Forelimb muscle (tissue), 1 donor: Measurements from ENCODE around the gene MTMR3. TPM values are rescaled to one million over a fixed set of nuclear protein-coding genes. Genes with fewer than 3 reads are reported as not detected.
"Not testable (repeated sequence)": the region's sequence is repeated elsewhere in the genome, so short reads cannot be mapped to it uniquely, and the experiment has no call there.

Experiments used
- DNase-seq: peaks from one replicate; pipeline ENCODE4 v3.0.0-alpha.2; 2013; ENCODE audit warnings: low read depth
- polyA plus RNA-seq: library from polyadenylated mRNA; unstranded; fragments of 120-200 nt; gene quantifications from one replicate; pipeline ENCODE4 v1.2.1, GENCODE V29; 2013; ENCODE audit not compliant: insufficient read length

MTMR3 gene
- 32.6 TPM for polyA plus RNA-seq

DNA sequence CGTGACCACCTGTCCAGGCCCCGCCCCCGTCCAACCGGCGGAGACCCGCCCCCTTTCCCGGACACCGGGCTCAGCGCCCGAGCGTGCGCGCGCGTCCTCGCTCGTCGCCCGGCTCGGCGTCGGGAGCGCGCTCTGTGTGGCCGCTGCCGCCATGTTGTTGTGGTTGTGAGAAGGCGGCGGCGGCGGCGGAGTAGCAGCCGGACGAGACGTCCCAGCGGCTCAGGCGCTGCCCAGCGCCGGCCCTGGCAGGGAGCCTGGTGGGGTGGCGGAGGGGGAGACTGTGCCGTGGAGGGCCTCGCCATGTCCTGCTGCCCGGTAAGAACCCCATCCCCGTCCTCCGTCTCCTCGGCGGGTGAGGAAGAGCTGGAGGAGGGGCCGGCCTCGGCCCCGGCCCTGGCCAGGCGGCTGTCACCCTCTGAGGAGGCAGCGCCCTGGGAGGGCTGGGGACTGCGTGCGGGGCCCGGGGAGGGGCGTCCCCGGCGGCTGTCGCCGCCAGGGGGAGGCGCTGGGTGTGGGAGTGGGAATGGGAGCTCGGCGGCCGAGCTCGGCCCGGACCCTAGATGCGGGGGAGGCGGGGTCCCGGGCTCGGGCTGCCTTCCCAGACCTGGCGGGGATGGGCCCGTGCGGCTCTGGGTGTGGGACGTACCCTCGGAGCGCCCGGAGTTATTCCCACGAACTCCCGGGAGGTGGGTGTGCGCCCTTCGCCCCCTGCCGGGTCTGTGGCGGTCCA lies at the start of gene MTMR3:
MTMR3 (plus strand) TSS at position 130 of the 730 bp plus-strand sequence. CDS start 87,886 bp downstream, outside the sequence.
- peak; percentile 43 for DNase-seq

DNA sequence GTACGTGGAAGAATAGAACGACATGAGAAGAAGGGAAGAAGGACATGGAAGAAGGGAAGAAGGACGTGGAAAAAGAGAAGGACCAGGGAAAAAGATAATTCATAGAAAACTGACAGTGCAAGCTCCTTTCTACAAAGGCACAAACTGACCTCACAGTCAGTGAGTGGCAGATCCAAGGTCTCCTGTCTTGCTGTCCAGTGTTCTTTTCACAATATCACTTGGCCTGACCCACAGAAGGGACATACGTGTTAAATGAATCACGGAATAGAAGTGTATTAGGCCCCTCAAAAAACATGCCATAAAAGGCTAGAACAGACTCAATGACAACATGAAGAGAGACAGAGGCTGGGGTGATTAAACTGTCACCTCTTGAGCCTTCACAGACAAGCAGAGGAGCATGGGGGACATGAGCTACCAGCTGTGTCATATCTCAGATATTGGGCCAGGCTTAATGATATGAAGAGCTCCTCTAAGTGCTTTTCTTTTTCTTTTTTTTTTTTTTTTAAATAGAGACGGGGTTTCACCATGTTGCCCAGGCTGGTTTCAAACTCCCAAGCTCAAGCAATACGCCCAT lies 49.5 kb upstream of the MTMR3 start:
- DNase-seq = no peak

DNA sequence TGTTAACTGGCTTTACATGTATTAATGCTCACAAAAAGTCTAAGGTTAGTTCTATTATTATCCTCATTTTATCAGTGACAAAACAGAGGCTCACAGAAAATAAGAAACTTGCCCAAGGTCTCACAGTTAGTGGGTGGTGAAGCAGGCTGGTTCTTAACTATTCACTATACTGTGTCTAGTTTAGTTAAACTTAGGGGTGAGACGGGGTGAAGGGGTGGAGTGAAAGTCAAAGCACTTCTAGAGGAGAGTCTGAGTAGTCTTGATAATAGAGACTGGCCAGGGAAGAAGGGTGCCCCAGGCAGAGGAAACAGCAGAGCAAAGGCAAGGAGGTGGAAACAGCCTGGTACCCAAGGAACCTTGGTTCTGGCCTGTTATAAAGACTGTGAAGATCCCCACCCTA lies 48.9 kb upstream of the MTMR3 start:
- DNase-seq = no peak

DNA sequence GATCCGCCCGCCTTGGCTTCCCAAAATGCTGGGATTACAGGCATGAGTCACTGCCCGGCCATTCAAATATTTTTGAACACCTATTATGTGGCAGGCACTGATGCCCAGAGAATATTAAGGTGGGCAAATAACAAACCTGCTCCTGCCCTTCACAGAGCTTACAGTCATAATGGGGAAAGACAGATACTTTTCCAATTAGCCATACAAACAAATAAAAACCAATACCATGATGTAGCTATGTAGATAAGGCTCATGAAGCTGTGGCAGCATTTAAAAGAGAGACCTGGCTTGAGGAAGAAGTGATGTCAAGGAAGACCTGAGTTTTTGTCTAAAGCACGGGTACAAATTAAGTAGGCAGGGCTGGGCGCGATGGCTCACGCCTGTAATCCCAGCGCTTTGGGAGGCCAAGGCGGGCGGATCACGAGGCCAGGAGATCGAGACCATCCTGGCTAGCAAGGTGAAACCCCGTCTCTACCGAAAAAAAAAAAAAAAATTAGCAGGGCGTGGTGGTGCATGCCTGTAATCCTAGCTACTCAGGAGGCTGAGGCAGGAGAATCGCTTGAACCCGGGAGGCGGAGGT lies 46.1 kb upstream of the MTMR3 start:
- DNase-seq = not testable (repeated sequence)

DNA sequence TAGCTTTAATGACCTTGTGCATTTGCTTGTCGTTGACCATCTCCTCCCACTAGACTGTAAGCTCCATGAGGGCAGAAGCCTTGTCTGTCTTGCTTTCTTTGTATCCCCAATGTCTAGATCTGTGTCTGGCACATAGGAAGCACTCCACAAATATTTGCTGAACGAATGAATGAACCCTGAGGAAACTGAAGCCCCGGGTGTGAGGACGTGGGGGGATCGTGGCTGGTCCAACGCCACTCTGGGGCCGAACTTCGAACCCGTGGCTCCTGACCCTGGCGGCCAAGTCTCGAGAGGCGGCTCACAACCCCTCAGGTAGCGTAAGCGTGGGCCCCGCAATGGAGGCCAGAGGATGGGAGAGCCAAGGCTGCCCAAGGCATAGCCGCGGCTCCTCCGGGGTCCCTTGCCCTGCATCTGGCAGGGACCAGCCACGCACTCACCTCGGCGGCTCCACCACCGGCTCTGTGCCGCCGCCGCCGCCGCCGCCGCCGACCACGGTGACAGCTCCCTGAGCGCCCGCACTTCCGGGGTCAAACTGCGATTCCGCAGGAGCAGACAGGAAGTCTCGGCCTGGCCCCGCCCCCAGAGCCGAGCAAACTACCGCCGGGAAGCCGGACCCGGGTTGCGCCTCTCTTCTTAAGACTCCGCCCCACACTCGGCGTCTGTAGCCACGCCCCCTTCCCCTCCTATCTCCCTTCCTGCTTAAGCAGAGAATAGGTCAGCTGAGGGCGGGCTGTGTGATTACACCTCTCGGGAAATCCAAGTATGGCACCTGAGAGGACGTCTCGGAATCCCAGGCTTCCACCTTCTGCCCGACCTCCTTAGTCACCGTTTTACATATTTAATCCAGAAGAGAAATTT lies 45.0 kb upstream of the MTMR3 start, which contains the start of gene ASCC2:
ASCC2 (minus strand) TSS at position 534 of the 858 bp plus-strand sequence. CDS start 5,949 bp downstream, outside the sequence.
- DNase-seq = peak; percentile 91

DNA sequence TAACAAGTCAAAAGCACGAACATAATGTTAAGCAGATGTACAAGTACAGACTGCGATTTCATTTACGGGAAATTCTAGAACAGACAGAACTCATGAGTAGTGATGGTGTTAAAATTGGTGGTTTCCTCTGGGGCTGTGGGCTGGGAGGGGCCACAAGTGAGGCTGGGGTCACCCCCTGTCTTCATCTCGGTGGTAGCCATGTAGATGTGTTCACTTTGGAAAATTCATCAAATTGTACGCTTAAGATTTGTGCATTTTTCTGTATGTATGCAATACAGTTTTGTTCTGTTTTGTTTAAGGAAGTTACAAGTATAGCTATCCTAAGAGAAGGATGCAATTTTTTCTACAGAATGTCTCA lies 44.4 kb upstream of the MTMR3 start:
- no peak for DNase-seq

DNA sequence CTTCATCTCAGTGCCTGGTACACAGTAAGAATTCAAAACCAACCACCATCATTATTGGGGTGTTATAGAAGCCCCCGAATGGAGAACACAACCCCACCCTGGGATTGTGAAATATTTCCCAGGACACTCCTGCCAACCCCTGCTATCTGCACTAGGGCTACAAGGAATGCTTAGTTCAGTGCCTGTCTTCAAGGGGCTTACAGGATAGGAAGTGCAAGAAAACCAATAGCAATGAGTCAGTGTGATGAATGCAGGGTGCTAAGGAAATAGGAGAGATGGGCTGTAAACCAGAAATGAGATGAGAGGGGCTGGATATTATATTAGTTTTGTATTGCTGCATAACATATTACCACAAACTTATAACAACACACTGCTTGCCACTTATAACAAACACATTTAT lies 43.9 kb upstream of the MTMR3 start:
- no peak for DNase-seq

DNA sequence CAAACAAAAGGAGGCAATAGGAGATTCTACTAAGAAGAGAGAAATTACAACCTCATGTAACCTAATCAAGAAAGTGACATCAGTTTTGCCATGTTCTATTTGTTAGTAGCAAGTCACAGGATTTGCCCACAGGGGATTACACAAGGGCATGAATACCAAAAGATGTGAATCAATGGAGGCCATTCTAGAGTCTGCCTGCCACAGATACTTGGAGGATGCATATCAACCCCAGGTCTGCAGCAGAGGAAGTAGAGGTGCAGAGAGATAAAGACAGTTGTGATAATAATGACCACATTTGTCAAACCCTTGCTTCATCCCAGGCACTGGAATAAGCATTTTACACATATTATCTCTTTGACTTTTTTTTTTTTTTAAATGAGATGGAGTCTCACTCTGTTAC lies 42.5 kb upstream of the MTMR3 start:
- DNase-seq = no peak

DNA sequence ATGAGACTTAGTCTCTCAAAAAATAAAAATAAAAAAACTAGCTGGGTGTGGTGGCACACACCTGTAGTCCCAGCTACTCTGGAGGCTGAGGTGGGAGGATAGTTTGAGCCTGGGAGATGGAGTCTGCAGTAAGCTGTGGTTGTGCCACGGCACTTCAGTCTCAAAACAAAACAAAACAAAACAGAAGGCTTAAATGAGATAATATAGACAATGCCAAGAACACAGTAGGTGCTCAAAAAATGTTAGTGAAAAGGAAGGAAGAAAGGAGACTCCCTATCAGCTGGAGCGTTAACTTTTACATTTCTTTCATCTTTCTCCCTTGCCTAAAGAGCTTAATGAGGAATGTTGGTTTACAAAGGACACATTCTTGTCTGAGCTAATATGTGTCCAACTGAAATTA lies 40.8 kb upstream of the MTMR3 start:
- no peak for DNase-seq

DNA sequence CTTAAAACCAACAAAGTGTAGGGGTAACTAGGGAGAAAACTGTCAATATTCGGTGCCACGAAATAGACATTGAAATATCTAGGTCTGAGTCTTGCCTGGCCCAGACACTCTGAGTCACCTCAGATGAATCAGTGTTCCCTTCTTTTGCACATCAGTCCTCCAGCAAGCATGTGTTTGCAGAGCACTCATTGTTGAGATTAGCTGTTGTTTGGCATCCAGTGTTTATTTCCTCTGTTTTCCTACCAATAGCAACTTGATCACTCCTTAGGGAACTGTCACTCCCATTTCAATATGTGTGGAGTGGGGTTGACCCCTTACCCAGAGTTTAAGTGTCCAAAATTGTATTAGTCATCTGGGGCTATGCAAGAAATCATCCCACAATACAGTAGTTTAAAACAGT lies 40.2 kb upstream of the MTMR3 start:
- peak; percentile 74 for DNase-seq

DNA sequence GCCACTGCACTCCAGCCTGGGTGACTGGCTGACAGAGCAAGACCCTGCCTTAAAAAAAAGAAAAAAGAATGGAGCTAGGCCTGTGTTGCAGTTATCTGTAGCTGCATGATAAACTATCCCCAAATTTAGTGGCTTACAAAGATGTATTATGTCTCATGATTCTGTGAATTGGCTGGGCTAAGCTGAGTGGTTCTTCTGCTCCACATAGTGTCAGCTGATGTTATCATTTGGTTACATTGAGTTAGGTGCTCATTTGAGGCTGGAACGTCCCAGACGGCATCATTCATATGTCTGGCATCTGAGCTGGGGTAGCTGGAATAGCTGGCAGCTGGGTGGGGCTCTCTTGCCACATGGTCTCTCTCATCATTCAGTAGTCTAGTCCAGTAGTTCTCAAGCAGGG lies 36.7 kb upstream of the MTMR3 start:
- DNase-seq = no peak

DNA sequence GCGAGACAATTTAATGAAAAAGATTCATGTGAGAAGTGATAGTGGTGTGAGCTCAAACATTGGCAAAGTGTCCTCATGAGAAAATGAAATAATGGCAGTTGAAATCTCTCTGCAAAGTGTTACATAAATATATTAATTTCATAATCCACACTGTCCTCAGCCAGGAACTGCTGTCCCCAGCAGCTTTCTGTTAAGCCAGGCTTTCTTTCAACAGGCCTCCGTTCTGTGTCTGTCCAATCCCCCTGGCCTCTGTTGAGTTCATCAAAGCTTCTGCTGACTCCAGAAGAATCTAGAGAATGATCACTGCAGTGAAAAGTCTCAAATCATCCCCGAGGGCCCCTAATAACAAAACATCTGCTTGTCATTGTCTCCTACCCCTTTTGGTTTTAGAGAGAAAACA lies 34.9 kb upstream of the MTMR3 start:
- no peak for DNase-seq

DNA sequence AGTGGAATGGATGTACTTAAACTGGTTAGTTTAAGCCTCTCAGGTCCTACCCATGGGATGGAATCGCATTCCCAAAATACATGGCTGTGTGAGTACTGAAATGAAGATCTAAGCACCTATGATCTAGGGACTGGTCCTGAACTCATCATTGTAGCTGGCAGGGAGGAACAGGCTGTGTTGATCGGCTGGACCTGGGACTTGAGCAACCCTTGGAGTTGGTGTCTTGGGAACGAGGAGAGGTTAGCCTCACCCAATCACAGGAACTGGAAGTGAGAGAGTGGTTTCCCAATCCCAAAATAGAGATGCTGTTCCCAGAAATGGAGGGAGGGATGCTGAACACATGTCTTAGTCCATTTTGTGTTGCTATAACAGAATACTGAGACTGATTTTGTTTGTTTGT lies 28.5 kb upstream of the MTMR3 start:
- DNase-seq = no peak

DNA sequence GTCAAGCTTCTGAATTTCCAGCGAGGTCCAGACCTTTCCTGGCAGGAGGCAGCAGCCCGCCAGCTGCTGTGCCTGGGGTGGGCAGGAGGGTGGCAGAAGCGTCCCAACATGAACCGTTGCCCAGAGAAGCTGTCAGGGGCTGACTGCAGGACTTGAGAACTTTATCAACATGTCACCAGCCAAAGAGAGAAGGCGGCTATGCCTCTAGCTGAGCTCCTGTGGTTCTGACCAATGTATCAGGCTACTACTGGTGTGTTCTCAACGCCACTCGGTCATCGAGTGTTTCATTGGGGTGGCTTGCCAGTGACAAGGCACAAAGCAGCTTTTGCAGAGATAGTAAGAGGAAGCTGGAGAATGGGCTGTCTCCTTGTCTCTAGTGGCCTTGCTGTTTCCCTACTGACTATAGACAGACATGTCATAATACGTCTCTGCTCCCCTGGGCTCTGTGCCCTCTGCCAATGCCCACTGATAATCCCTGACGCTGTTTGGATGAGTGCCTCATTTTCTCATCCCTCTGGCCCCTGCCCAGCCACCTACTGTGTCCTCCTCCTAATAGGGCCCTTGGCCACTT lies 27.3 kb upstream of the MTMR3 start:
- DNase-seq = no peak

DNA sequence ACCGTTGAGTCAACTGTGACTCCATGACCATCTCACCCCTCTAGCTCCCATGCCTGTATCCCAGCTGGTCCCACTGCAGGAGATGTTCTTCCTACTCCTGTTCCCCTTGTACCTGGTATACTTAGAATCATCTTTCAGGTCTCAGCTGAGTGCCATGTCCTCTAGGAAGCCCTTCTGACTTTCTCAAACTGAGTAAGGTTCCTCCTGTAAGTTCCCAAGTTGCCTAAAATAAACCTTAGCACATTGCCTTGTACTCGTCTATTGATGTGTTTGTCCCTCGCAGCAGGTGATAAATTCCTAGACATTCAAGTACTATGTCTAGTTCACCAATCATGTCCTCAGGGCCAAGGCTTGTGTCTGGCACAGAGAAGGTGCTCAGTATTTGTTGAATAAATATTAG lies 26.5 kb upstream of the MTMR3 start:
- DNase-seq = no peak

DNA sequence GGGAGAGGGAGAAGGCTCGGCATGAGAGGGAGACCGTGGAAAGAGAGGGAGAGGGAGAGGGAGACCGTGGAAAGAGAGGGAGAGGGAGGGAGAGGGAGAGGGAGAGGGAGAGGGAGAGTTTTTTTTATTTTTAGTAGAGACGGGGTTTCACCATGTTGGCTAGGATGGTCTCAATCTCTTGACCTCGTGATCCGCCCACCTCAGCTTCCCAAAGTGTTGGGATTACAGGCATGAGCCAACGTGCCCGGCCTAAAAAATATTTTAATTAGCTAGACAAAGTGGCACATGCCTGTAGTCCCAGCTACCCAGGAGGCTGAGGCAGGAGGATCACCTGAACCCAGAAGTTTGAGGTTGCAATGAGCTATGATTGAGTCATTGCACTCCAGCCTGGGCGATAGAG lies 23.9 kb upstream of the MTMR3 start:
- not testable (repeated sequence) for DNase-seq

DNA sequence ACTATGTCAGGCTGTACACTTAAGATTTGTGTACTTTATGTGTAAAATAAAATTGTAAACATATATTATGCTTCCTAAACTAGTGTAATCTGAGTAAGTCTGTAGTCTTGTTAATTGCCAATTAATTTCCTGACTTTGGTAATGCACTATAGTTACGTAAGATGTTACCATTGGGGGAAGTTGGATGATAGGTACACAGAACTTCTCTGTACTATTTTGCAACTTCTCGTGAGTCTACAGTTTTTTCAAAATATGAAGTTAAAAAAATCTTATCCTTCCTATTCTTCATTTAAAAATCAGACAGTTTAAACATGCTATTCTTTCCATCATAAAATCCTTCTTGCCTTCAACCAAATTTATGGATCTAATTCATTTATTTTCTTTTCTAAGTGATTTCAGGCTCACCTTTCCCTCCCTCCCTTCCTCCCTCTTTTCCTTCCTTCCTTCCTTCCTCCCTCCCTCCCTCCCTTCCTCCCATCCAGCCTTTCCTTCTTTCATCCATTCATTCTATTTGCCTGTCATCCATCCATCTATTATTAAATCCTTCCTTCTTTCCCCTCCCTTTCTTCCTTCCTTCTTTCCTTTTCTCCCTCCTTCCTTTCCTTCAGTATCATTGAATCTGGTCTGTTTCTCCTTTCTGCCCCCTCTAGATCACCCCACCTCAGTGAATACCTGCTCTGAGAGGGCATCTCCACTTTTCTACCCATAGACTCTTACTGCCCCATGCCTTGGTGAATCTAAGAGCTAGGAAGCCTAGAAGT lies 22.8 kb upstream of the MTMR3 start:
- no peak for DNase-seq

DNA sequence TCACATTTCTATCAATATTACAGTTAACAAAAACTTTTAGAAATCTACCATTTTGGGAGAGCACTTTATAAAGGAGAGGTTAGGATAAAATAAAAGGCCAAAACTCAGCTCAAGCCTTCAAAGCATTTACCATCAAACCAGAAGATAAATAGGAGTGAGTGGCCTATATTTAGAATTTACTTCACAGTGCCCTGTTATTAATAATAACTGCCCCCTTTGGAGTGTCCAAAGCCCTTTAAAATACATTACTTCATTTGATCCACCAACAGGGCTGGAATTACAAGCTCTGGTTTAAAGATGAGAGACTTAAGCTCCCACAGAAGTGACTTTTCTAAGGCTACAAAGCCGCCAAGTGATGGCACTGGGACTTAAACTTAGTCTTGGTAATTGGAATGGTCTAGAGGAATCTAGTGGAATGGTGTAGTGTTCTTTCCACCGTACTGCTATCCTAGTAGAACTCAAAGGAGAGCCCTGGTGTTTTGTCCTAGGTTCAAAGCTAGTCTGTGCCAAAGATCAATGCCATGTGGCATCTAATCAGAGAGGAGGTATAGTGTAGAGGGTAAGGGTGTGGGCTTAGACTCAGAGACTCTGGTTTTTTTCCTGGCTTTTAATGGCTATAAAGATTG lies 21.2 kb upstream of the MTMR3 start:
- no peak for DNase-seq

DNA sequence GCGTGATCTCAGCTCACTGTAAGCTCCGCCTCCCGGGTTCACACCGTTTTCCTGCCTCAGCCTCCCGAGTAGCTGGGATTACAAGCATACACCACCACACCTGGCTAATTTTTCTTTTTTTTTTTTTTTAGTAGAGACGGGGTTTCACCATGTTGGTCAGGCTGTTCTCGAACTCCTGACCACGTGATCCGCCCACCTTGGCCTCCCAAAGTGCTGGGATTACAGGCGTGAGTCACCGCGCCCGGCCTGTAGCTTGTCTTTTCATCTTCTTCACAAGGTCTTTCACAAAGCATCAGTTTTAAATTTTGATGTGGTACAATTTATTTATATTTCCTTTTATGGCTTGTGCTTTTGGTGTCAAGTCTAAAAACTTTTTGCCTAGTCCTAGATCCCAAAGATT lies 17.4 kb upstream of the MTMR3 start:
- DNase-seq = not testable (repeated sequence)

DNA sequence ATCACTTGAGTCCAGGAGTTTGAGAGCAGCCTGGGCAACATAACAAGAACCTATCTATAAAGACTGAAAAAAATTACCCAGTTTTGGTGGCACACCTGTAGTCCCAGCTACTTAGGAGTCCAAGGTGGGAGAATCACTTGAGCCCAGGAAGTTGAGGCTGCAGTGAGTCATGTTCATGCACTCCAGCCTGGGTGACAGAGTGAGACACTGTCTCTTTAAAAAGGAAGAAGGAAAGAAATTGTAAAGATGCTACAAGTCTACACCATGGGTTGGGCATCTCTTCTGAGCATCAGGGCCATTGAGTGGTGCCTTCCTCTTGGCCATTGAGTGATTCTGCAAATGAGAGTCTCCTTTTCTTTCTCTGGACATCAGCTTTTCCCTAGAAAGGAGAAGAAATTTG lies 15.7 kb upstream of the MTMR3 start:
- DNase-seq = no peak

DNA sequence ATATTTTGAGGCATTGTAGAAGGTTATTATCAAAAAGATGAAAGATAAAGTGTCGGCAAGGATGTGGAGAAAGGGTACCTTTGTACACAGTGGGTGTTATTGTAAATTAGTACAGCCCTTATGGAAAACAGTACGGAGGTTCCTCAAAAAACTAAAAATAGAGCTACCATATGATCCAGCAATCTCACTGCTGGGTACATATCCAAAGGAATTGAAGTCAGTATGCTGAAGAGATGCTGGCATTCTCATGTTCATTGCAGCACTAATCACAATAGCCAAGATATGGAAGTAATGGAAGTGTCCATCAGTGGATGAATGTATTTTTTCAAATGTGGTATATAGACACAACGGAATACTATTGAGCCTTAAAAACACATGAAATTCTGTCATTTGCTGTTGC lies 15.1 kb upstream of the MTMR3 start:
- DNase-seq = no peak
